OCI-LY3 (cell line): Measurements from ENCODE around the gene KIF22.
"Not testable (repeated sequence)": the region's sequence is repeated elsewhere in the genome, so short reads cannot be mapped to it uniquely, and the experiment has no call there.

ENCODE experiments used
- H2AFZ ChIP-seq: fragments of 200-600, 300-600 bp; shearing (Covaris generic); 2 replicates; pipeline ENCODE4 v1.6.0; 2014; ENCODE audit warnings: antibody characterized with exemption, low read depth, low read length
- H3K27ac ChIP-seq: fragments of 200-600, 300-600 bp; sonication (generic); 2 replicates; pipeline ENCODE4 v1.5.1; 2014; ENCODE audit warnings: mild to moderate bottlenecking, low read length, moderate library complexity, mixed read lengths
- H3K27me3 ChIP-seq: fragments of 200-600, 300-600 bp; sonication (generic); 2 replicates; pipeline ENCODE4 v1.6.1; 2014; ENCODE audit warnings: low read depth, low read length, mixed read lengths
- H3K36me3 ChIP-seq: fragments of 200-600, 300-600 bp; sonication (generic); replicated peaks from 2 replicates; pipeline ENCODE3; 2014; ENCODE audit warnings: low read depth, low read length, mixed read lengths
- H3K4me1 ChIP-seq: fragments of 300-600, 200-600 bp; sonication (generic); 2 replicates; pipeline ENCODE4 v1.6.1; 2014; ENCODE audit warnings: low read length, mixed read lengths
- H3K4me2 ChIP-seq: fragments of 200-600, 300-600 bp; sonication (generic); 2 replicates; pipeline ENCODE4 v1.6.1; 2014; ENCODE audit warnings: low read length, mixed read lengths
- H3K4me3 ChIP-seq: fragments of 300-600, 200-600 bp; sonication (generic); 2 replicates; pipeline ENCODE4 v1.5.1; 2014; ENCODE audit warnings: antibody characterized with exemption, mild to moderate bottlenecking, low read length, moderate library complexity
- H3K79me2 ChIP-seq: fragments of 300-600, 200-600 bp; shearing (Covaris generic); 2 replicates; pipeline ENCODE4 v1.6.1; 2014; ENCODE audit warnings: mild to moderate bottlenecking, low read length, mixed read lengths
- H3K9ac ChIP-seq: fragments of 300-600, 200-600 bp; shearing (Covaris generic); 2 replicates; pipeline ENCODE4 v1.6.0; 2014; ENCODE audit warnings: mild to moderate bottlenecking, low read length, moderate library complexity
- H3K9me3 ChIP-seq: fragments of 200-600, 300-600 bp; shearing (Covaris generic); 2 replicates; pipeline ENCODE4 v1.6.1; 2014; ENCODE audit warnings: low read length, mixed read lengths; ENCODE audit not compliant: insufficient read depth
- H4K20me1 ChIP-seq: fragments of 200-600, 300-600 bp; sonication (generic); 2 replicates; pipeline ENCODE4 v1.6.1; 2016; ENCODE audit warnings: low read length, mixed read lengths; ENCODE audit not compliant: insufficient read depth
- EZH2phosphoT487 ChIP-seq: fragments of 200-600 bp; shearing (Covaris generic); IDR thresholded peaks from 2 replicates; pipeline ENCODE4 v1.6.1; 2018; ENCODE audit warnings: antibody characterized with exemption, mixed run types, low read depth
- TF ChIP-seq, protein P1 (sequence below): fragments of 200-600, 300-600 bp; sonication (generic); IDR thresholded peaks from 2 replicates; pipeline ENCODE4 v1.5.1; 2014; ENCODE audit warnings: antibody characterized with exemption, low read length, low read depth

The KIF22 gene

GRCh38 chr16:29790949-29791844 lies 646 bp downstream of the KIF22 start:
- Histone ChIP-seq H3K9me3 (no peaks in the 10 kb centered on the region), H3K79me2 (peaks cover 63% of the 10 kb centered on the region), H3K4me2 (peak overlapping the region; percentile 92), H3K27me3 (no peaks in the 10 kb centered on the region), H3K9ac (peak overlapping the region; percentile 84), H3K36me3 (peaks cover 24% of the 10 kb centered on the region), H3K27ac (peak overlapping the region; percentile 47), H4K20me1 (0 out of 2 replicates have a peak, but pooled peaks cover 4% of the 10 kb centered on the region), H2AFZ (peak overlapping the region; percentile 34; the same call in 1 of the 2 replicates), H3K4me3 (peak overlapping the region; percentile 88), H3K4me1 (peaks cover 13% of the 10 kb centered on the region)
- TF ChIP-seq, protein P1, sequence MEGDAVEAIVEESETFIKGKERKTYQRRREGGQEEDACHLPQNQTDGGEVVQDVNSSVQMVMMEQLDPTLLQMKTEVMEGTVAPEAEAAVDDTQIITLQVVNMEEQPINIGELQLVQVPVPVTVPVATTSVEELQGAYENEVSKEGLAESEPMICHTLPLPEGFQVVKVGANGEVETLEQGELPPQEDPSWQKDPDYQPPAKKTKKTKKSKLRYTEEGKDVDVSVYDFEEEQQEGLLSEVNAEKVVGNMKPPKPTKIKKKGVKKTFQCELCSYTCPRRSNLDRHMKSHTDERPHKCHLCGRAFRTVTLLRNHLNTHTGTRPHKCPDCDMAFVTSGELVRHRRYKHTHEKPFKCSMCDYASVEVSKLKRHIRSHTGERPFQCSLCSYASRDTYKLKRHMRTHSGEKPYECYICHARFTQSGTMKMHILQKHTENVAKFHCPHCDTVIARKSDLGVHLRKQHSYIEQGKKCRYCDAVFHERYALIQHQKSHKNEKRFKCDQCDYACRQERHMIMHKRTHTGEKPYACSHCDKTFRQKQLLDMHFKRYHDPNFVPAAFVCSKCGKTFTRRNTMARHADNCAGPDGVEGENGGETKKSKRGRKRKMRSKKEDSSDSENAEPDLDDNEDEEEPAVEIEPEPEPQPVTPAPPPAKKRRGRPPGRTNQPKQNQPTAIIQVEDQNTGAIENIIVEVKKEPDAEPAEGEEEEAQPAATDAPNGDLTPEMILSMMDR, result no peak
- no peak for TF ChIP-seq EZH2phosphoT487

GRCh38 chr16:29791845-29792807 lies 1.6 kb downstream of the KIF22 start:
- Histone ChIP-seq H3K27ac (no peak overlapping the region), H3K36me3 (peaks cover 33% of the 10 kb centered on the region), H3K4me2 (peak overlapping the region; percentile 92), H3K79me2 (peaks cover 70% of the 10 kb centered on the region), H3K4me1 (peaks cover 13% of the 10 kb centered on the region), H4K20me1 (0 out of 2 replicates have a peak, but pooled peaks cover 4% of the 10 kb centered on the region), H3K27me3 (no peaks in the 10 kb centered on the region), H3K4me3 (peak overlapping the region; percentile 88), H3K9ac (peak overlapping the region; percentile 84), H3K9me3 (no peaks in the 10 kb centered on the region), H2AFZ (no peak overlapping the region)
- TF ChIP-seq, protein P1, result no peak
- no peak for TF ChIP-seq EZH2phosphoT487

DNA sequence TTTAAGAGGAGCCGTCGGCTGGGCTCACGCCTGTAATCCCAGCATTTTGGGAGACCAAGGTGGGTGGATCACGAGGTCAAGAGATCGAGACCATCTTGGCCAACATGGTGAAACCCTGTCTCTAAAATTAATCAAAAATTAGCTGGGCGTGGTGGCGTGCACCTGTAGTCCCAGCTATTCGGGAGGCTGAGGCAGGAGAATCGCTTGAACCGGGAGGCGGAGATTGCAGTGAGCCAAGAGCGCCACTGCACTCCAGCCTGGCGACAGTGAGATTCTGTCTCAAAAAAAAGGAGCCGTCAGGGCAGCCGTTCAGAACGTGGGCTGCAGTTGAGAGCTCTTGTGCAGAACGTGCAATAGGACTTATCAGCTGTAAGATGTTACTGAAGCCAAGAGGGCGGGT lies 2.6 kb downstream of the KIF22 start:
- not testable (repeated sequence) for H3K27ac ChIP-seq, H3K27me3 ChIP-seq, H3K9me3 ChIP-seq, H3K9ac ChIP-seq, H2AFZ ChIP-seq, H3K4me2 ChIP-seq, H3K4me3 ChIP-seq, H4K20me1 ChIP-seq
- H3K36me3 ChIP-seq, result peaks cover 39% of the 10 kb centered on the region
- peaks cover 13% of the 10 kb centered on the region for H3K4me1 ChIP-seq
- peaks cover 70% of the 10 kb centered on the region for H3K79me2 ChIP-seq

GRCh38 chr16:29794231-29794710 lies 3.7 kb downstream of the KIF22 start:
- no peak overlapping the region for H3K9ac ChIP-seq
- H3K79me2 ChIP-seq, result peaks cover 70% of the 10 kb centered on the region
- H3K27me3 ChIP-seq, result no peaks in the 10 kb centered on the region
- no peak overlapping the region for H2AFZ ChIP-seq
- no peak overlapping the region for H3K4me3 ChIP-seq
- no peak overlapping the region for H3K27ac ChIP-seq
- peaks cover 13% of the 10 kb centered on the region for H3K4me1 ChIP-seq
- peaks cover 50% of the 10 kb centered on the region for H3K36me3 ChIP-seq
- H4K20me1 ChIP-seq, result 0 out of 2 replicates have a peak, but pooled peaks cover 4% of the 10 kb centered on the region
- no peaks in the 10 kb centered on the region for H3K9me3 ChIP-seq
- H3K4me2 ChIP-seq, result no peak overlapping the region
- TF ChIP-seq, protein P1, result no peak
- TF ChIP-seq EZH2phosphoT487, result no peak
